Loucy (cell line): ENCODE data around the gene CTSL.

Experiments used
- H2AFZ ChIP-seq: fragments of 200-600 bp; sonication (generic); 2 replicates; pipeline ENCODE4 v1.6.0; 2016; ENCODE audit warnings: antibody characterized with exemption, mild to moderate bottlenecking, low read length, moderate library complexity
- H3F3A ChIP-seq: fragments of 200-600 bp; 2 replicates; pipeline ENCODE4 v1.6.0; 2016; ENCODE audit warnings: antibody characterized with exemption, low read depth, mild to moderate bottlenecking
- H3K27me3 ChIP-seq: fragments of 200-600 bp; sonication (generic); 2 replicates; pipeline ENCODE4 v1.6.1; 2014; ENCODE audit warnings: low read length, mild to moderate bottlenecking; ENCODE audit not compliant: insufficient read depth, poor library complexity, severe bottlenecking
- H3K36me3 ChIP-seq: fragments of 200-600 bp; sonication (generic); 2 replicates; pipeline ENCODE4 v1.6.1; 2016; ENCODE audit warnings: low read length; ENCODE audit not compliant: insufficient read depth
- H3K4me1 ChIP-seq: fragments of 200-600 bp; sonication (generic); 2 replicates; pipeline ENCODE4 v1.5.1; 2014; ENCODE audit warnings: low read length, mild to moderate bottlenecking; ENCODE audit not compliant: insufficient read depth, poor library complexity, severe bottlenecking
- H3K4me2 ChIP-seq: fragments of 200-600 bp; sonication (generic); 2 replicates; pipeline ENCODE4 v1.6.0; 2014; ENCODE audit warnings: antibody characterized with exemption, low read length, low read depth, mild to moderate bottlenecking; ENCODE audit not compliant: poor library complexity, severe bottlenecking
- H3K4me3 ChIP-seq: fragments of 200-600 bp; sonication (generic); 2 replicates; pipeline ENCODE4 v1.5.1; 2014; ENCODE audit warnings: low read length, mild to moderate bottlenecking, mixed read lengths; ENCODE audit not compliant: poor library complexity, severe bottlenecking
- H3K79me2 ChIP-seq: fragments of 200-600 bp; sonication (generic); 2 replicates; pipeline ENCODE4 v1.6.1; 2014; ENCODE audit warnings: low read length; ENCODE audit not compliant: insufficient read depth
- H3K9ac ChIP-seq: fragments of 200-600 bp; sonication (generic); 2 replicates; pipeline ENCODE4 v1.6.0; 2014; ENCODE audit warnings: mild to moderate bottlenecking, low read depth, low read length, moderate library complexity; ENCODE audit not compliant: poor library complexity, severe bottlenecking
- H3K9me2 ChIP-seq: fragments of 200-600 bp; sonication (generic); replicated peaks from 2 replicates; pipeline ENCODE4 v1.6.1; 2016; ENCODE audit warnings: low read depth, low read length, mixed read lengths
- H3K9me3 ChIP-seq: fragments of 200-600 bp; sonication (generic); 2 replicates; pipeline ENCODE4 v1.6.1; 2014; ENCODE audit warnings: mild to moderate bottlenecking, antibody characterized with exemption, low read length, low read depth; ENCODE audit not compliant: insufficient read depth
- H4K20me1 ChIP-seq: fragments of 200-600 bp; sonication (generic); 2 replicates; pipeline ENCODE4 v1.6.0; 2014; ENCODE audit warnings: antibody characterized with exemption, low read length, mild to moderate bottlenecking; ENCODE audit not compliant: insufficient read depth, poor library complexity, severe bottlenecking
- EZH2phosphoT487 ChIP-seq: fragments of 200-600 bp; IDR thresholded peaks from 2 replicates; pipeline ENCODE4 v1.6.1; 2018; ENCODE audit warnings: antibody characterized with exemption, mild to moderate bottlenecking, moderate library complexity, borderline replicate concordance
- TF ChIP-seq, protein P1 (sequence below): fragments of 200-600 bp; sonication (generic); conservative IDR thresholded peaks from 2 replicates; pipeline ENCODE4 v1.5.1; 2014; ENCODE audit warnings: mild to moderate bottlenecking, antibody characterized with exemption, low read length

CTSL gene

DNA sequence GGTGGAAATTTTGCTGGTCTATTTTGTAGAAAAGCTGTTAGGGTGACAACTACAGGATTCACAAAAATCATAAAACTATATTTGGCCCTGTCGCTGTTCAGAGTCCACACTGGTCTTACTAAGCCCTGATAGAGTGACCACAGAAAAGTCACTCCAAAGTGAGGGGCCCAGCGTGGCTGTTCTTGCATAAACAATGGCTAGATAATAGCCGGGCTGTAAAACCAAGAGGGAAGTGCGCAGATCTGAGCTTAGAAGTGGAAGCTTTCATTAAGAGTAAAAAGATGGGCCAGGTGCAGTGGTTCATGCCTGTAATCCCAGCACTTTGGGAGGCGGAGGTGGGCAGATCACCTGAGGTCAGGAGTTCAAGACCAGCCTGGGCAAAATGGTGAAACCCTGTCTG lies 15.5 kb upstream of the CTSL start:
- TF ChIP-seq, protein P1, sequence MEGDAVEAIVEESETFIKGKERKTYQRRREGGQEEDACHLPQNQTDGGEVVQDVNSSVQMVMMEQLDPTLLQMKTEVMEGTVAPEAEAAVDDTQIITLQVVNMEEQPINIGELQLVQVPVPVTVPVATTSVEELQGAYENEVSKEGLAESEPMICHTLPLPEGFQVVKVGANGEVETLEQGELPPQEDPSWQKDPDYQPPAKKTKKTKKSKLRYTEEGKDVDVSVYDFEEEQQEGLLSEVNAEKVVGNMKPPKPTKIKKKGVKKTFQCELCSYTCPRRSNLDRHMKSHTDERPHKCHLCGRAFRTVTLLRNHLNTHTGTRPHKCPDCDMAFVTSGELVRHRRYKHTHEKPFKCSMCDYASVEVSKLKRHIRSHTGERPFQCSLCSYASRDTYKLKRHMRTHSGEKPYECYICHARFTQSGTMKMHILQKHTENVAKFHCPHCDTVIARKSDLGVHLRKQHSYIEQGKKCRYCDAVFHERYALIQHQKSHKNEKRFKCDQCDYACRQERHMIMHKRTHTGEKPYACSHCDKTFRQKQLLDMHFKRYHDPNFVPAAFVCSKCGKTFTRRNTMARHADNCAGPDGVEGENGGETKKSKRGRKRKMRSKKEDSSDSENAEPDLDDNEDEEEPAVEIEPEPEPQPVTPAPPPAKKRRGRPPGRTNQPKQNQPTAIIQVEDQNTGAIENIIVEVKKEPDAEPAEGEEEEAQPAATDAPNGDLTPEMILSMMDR: no peak
- TF ChIP-seq EZH2phosphoT487: no peak
- no peaks in the 10 kb centered on the region for H3F3A ChIP-seq
- H3K4me1 ChIP-seq: no peaks in the 10 kb centered on the region
- no peaks in the 10 kb centered on the region for H3K9me2 ChIP-seq
- no peak overlapping the region for H2AFZ ChIP-seq
- no peaks in the 10 kb centered on the region for H4K20me1 ChIP-seq
- no peak overlapping the region for H3K4me3 ChIP-seq
- H3K9ac ChIP-seq: no peak overlapping the region
- no peaks in the 10 kb centered on the region for H3K79me2 ChIP-seq
- H3K27me3 ChIP-seq: no peaks in the 10 kb centered on the region
- H3K4me2 ChIP-seq: no peak overlapping the region
- H3K36me3 ChIP-seq: no peaks in the 10 kb centered on the region; the same call in 1 of the 2 replicates
- H3K9me3 ChIP-seq: no peaks in the 10 kb centered on the region

DNA sequence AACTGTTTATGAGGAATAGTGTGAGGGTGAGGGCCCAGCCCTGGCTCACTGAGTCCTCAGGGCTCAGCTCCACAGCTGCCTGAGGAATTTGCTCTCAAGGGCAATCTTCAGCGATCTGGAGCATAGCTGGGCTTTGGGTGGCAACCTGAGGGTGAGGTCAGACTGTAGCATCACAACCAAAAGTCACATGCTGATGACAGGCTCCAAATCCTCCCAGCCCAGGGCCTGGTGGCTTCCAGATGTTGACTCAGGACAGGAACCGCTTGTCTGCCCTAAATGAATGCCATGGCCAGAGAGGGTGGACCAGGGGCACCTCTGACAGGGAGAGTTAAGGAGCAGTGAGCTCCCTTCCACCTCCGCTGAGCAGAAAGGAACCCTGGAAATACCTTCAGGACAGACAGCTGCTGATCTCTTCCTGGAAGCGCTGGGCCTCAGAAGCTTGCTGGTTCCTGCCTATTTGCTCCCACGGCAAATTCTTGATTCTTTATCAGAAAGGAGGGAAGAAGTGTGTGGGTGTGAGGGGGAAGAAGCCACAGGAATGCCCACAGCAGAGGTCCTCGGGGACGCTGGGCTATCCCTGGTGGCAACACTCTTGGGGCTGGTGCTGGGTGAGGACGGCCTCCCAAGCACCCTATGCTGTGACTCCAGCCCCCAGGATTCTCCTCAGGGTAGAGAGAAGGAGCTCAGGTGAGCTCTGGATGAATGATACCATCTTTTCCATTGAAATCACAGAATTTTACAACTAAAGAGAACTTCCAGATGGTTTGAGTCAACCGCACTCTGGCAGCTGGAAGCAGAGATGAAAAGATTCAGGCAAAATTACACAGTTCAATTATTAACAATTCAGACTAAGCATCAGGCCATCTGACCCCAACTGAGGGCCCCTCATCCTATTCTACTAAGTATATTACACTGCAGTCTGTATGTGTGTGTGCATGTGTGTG lies 13.8 kb upstream of the CTSL start:
- Histone ChIP-seq H3K4me2 (no peak overlapping the region), H3K27me3 (no peaks in the 10 kb centered on the region), H3K79me2 (no peaks in the 10 kb centered on the region), H3K9me2 (no peaks in the 10 kb centered on the region), H3K9me3 (no peaks in the 10 kb centered on the region), H3F3A (no peaks in the 10 kb centered on the region), H3K9ac (no peak overlapping the region), H3K4me1 (no peaks in the 10 kb centered on the region), H4K20me1 (no peaks in the 10 kb centered on the region), H3K36me3 (no peaks in the 10 kb centered on the region; the same call in 1 of the 2 replicates), H2AFZ (no peak overlapping the region), H3K4me3 (no peak overlapping the region)
- TF ChIP-seq, protein P1: no peak
- no peak for TF ChIP-seq EZH2phosphoT487

DNA sequence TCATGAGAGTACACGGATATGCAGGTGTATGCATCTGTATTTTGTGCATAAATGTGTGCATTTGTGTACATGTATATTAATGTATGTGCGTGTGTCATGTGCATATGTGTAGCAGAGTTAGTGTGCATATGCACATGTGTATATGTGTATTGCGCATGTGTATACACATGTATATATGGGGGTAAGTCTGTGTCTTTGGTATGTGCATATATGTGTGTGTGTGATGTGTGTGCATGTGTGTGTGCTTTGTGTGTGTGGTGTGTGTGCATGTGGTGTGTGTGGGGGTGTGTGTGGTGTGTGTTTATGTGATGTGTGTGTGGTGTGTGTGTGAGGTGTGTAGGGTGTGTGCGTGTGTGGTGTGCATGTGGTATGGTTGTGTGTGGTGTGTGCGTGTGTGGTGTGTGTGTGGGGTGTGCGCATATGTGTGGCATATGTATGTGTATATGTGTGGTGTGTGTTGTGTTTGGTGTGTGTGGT lies 13.1 kb upstream of the CTSL start:
- TF ChIP-seq, protein P1: no peak
- no peak for TF ChIP-seq EZH2phosphoT487
- Histone ChIP-seq H3K36me3 (no peaks in the 10 kb centered on the region), H3K9me3 (no peaks in the 10 kb centered on the region), H3K79me2 (no peaks in the 10 kb centered on the region), H3K9me2 (no peaks in the 10 kb centered on the region), H3F3A (no peaks in the 10 kb centered on the region), H2AFZ (no peak overlapping the region), H4K20me1 (no peaks in the 10 kb centered on the region), H3K27me3 (no peaks in the 10 kb centered on the region), H3K9ac (no peak overlapping the region), H3K4me3 (no peak overlapping the region), H3K4me2 (no peak overlapping the region), H3K4me1 (no peaks in the 10 kb centered on the region)
